HuH-7.5 (cell line): ENCODE results near the gene MATCAP1.

Source experiments
- DNase-seq: peaks from one replicate; pipeline ENCODE4 v3.0.0; 2011; ENCODE audit warnings: low spot score

The MATCAP1 gene

GRCh38 chr16:67207249-67208091 is 23.7 kb upstream of the MATCAP1 start:
- no peak for DNase-seq

DNA sequence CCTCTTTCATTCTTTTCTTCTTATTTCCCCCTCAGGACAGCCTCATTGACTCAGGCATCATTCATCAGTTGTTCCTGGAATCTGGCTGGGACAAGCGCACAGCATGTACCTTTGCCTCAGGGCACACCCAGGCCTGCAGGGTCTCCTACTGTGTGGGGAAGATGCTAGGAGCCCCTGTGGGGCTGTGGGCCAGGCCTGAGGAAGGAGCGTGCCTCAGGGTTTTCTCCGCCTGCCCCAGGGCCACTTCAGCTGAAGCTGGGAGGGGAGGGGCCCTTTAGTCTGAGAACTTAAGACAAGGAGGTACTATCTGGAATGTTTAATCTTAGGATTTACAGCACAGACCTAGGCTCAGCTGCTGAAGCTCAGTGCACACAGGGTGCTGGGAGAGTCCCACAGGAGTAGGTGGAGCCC is 23.1 kb upstream of the MATCAP1 start:
- DNase-seq: no peak

GRCh38 chr16:67206129-67206837 is 22.5 kb upstream of the MATCAP1 start:
- DNase-seq: no peak

GRCh38 chr16:67204076-67204475 is 20.3 kb upstream of the MATCAP1 start:
- DNase-seq: no peak

- DNase-seq: no peak
These were observed 19.3 kb upstream of the MATCAP1 start for GRCh38 chr16:67202956-67203493.

DNA sequence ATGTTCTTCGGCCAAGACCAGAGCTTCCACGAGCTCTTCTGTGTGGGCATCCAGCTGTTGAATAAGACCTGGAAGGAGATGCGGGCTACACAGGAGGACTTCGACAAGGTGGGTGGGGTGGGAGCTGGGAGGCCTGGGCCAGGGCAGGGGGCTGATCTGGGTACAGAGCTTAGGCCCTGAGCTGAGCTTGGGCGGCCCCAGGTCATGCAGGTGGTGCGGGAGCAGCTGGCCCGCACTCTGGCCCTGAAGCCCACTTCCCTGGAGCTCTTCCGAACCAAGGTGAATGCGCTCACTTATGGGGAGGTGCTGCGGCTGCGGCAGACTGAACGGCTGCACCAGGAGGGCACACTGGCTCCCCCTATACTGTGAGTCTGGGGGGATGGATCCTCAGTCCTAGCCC is 18.7 kb upstream of the MATCAP1 start:
- DNase-seq: no peak

DNA sequence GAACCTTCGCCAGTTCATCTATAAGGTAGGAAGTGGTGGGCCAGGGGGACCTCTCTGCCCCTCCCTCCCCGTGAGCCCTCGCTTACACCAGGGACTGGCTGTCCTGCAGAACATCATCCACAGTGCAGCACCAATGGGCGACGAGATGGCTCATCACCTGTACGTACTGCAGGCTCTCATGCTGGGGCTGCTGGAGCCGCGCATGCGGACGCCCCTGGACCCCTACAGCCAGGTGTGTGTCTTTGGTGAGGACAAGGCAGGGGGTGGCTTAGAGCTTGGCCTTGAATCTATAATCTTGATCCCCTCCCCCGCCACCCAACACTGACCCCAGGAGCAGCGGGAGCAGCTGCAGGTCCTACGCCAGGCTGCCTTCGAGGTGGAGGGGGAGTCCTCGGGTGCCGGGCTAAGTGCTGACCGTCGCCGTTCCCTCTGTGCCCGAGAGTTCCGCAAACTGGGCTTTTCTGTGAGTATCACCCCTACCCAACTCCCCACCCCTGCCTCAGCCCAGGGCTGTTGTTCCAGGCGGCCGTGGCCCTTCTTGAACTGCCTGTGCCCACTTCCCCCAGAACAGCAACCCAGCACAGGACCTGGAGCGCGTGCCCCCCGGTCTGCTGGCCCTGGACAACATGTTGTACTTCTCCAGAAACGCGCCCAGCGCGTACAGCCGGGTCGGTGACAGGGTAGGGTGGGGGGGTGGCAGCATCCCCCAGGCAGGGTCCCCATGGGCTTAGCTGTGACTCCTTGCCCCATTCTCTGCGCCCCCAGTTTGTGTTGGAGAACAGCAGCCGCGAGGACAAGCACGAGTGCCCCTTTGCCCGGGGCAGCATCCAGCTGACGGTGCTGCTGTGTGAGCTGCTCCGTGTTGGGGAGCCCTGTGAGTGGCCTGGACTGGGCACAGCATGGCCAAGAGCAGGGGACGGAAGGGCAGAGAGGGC is 17.9 kb upstream of the MATCAP1 start:
- no peak for DNase-seq

GRCh38 chr16:67200491-67200890 is 16.7 kb upstream of the MATCAP1 start:
- DNase-seq: no peak

DNA sequence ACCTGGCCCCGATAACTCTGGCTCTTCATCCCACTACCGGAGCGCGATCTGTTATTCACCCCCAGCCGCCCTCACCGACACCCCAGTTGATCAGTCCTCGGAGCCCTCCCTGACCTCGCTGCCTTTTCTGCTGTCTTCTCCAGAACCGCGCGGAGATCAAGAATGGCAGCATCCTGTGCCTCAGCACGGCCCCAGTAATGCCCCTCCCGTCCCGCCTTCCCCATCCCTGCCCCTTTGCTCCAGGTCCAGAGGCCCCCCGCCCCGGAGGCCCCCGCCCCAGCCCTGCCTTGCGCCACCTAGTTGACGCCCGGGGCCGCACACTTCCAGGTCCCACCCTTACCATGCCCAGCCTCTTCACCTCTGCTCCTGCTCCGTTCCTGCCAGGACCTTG is 16.0 kb upstream of the MATCAP1 start:
- no peak for DNase-seq

GRCh38 chr16:67199011-67199807 is 15.4 kb upstream of the MATCAP1 start, which contains the start of gene ELMO3:
Gene ELMO3 (plus strand): TSS chr16:67199131. CDS start chr16:67199327, 196 bp downstream.
- no peak for DNase-seq

DNA sequence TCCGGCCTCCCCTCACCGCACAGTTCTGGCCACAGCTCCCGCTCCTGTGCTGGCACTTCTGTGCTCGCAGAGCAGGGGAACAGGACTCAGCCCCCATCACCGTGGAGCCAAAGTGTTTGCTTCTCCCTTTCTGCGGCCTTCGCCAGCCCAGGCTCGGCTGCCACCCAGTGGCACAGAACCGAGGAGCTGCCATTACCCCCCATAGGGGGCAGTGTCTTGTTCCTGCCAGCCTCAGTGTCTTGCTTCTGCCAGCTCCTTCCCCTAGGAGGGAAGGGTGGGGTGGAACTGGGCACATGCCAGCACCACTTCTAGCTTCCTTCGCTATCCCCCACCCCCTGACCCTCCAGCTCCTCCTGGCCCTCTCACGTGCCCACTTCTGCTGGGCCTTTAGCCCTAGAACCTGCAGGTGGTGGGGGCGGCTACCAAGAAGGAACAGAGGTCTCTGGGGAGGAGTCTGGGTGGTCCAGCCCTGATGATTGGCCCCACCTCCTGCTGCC is 14.5 kb upstream of the MATCAP1 start:
- no peak for DNase-seq

DNA sequence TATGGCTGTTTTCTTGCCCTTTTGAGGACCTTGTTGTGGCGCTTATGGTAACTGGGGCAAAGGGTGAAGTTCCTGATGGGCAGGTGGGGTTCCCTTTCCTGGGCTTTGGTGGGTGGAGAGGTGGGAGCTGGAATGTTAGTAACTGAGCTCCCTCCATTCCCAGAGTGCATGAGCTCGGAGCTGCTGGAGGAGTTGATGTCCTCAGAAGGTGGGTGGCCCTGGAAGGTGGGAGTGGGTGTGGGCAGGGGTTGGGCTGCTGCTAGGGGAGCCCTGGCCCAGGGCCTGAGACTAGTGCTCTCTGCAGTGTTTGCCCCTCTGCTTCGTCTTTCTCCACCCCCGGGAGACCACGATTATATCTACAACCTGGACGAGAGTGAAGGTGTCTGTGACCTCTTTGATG is 13.9 kb upstream of the MATCAP1 start:
- DNase-seq: no peak

DNA sequence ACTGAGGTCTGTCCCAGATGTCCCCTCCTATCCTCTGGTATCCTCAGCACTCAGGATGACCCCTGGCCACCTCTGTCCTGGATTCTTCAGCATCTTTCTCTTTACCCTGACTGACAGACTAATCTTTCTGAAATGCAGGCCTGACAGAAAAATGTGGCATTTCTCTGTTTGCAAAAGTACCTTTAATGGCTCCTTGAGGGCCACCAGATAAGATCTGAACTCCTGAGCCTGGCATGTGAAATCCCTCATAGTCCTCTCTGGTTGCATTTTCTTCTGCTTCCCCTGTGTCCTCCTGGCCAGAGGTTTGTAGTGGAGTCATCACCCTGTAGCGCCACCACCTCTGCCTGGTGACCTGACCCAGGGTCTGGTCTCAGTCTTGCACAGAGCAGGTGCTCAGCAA is 13.1 kb upstream of the MATCAP1 start:
- DNase-seq: no peak

DNA sequence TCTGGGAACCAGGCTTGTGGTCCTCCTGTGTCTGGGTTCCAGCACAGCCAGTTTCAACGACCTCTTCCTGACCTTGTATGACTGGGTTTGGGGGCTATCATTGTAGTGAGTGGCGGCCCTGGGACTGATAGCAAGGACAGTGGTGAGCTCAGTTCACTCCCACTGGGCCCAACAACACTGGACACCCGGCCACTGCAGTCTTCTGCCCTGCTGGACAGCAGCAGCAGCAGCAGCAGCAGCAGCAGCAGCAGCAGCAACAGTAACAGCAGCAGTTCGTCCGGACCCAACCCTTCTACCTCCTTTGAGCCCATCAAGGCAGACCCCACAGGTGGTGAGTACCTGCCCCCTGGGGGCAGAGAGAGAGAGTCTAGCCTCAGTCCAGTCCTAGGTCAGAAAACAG is 11.9 kb upstream of the MATCAP1 start:
- DNase-seq: no peak

- no peak for DNase-seq
These were observed 10.5 kb upstream of the MATCAP1 start for GRCh38 chr16:67194260-67194659.

GRCh38 chr16:67193536-67193935 is 9.8 kb upstream of the MATCAP1 start:
- DNase-seq: no peak

- DNase-seq: no peak
These were observed 9.1 kb upstream of the MATCAP1 start for GRCh38 chr16:67192781-67193361.

GRCh38 chr16:67191995-67192681 is 8.4 kb upstream of the MATCAP1 start, which contains the start of gene E2F4:
Gene E2F4 (plus strand): TSS chr16:67192155. CDS start chr16:67192228, 73 bp downstream.
- DNase-seq: peak; percentile 91

DNA sequence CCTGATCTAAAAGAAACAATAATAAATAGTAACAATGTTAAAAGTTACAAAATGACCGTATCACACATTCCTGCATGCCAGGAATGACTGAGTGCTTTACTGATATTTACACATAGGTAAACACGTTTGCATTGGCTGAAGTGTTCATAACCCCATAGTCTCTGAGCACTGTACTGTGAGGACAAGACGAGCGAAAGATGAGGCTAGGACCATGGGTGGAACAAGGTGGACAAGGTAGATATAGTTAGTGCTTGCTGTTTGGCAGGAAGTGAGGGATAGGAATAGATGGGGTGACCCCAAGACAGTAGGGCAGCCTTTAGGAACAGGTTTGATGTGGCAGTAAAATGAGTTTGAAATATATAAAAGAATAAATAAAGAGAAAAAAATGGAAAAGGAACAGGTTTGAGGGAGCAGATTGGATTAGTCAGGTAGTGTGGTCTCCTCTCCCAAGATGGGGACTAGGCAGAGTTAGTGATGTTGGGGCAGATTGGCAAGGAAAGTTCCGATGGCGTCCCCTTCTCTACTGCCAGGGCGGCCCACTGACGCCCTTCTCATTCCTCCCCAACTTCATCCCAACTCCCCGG is 7.7 kb upstream of the MATCAP1 start:
- no peak for DNase-seq
